CD8-positive, alpha-beta memory T cell (primary cell): Measurements from ENCODE around the gene CA12. TPM values are rescaled to one million over a fixed set of nuclear protein-coding genes. Genes with fewer than 3 reads are reported as not detected.

ENCODE experiments used
- CTCF ChIA-PET: fragments of 350-600 bp; sonication (Branson Sonifier 250); formaldehyde crosslinking; loops from one replicate; lab custom pipeline; 2021; ENCODE audit warnings: antibody characterized with exemption; lab: Charles Lee
- POLR2A ChIA-PET: fragments of 350-600 bp; sonication (Branson Sonifier 250); formaldehyde crosslinking; loops from one replicate; lab custom pipeline; 2021; ENCODE audit warnings: antibody characterized with exemption; lab: Charles Lee
- DNase-seq, 5 donors: peaks; one replicate each; pipeline versions ENCODE4 v3.0.0 to v3.0.0-alpha.2; 2020 to 2022; ENCODE audit warnings: mixed read lengths in 1 of 5
- H3K27ac ChIP-seq: one replicate; pipeline ENCODE4 v1.7.0; 2013; ENCODE audit warnings: low read depth, mild to moderate bottlenecking, low read length, moderate library complexity
- H3K27me3 ChIP-seq: 2 replicates; pipeline ENCODE4 v1.7.0; 2013; ENCODE audit warnings: low read length, mild to moderate bottlenecking; ENCODE audit not compliant: insufficient read depth, poor library complexity, severe bottlenecking
- H3K36me3 ChIP-seq: 2 replicates; pipeline ENCODE4 v1.7.0; 2013; ENCODE audit warnings: mild to moderate bottlenecking, low read length, moderate library complexity; ENCODE audit not compliant: insufficient read depth
- H3K4me1 ChIP-seq: 2 replicates; pipeline ENCODE4 v1.7.0; 2013; ENCODE audit warnings: mild to moderate bottlenecking, low read length, moderate library complexity; ENCODE audit not compliant: insufficient read depth
- H3K4me3 ChIP-seq: 2 replicates; pipeline ENCODE4 v1.7.0; 2013; ENCODE audit warnings: mild to moderate bottlenecking, low read length
- H3K9me3 ChIP-seq: 2 replicates; pipeline ENCODE4 v1.7.0; 2013; ENCODE audit warnings: mild to moderate bottlenecking, low read length
- H3K27ac Mint-ChIP-seq, 8 donors: one replicate each; pipeline ENCODE4 v1.8.0; 2020 to 2021; ENCODE audit warnings: mixed read lengths in 8 of 8, mild to moderate bottlenecking in 6 of 8, inconsistent platforms in 3 of 8, moderate library complexity in 3 of 8
- H3K27me3 Mint-ChIP-seq, 2 donors: one replicate each; pipeline ENCODE4 v1.8.0; 2020 to 2021; ENCODE audit warnings: mixed read lengths in 2 of 2, mild to moderate bottlenecking in 1 of 2, moderate library complexity in 1 of 2
- H3K36me3 Mint-ChIP-seq, 3 donors: one replicate each; pipeline ENCODE4 v1.8.0; 2020 to 2021; ENCODE audit warnings: mixed read lengths in 3 of 3, inconsistent platforms in 1 of 3, mild to moderate bottlenecking in 1 of 3
- H3K4me1 Mint-ChIP-seq, 3 donors: one replicate each; pipeline ENCODE4 v1.8.0; 2020 to 2021; ENCODE audit warnings: mixed read lengths in 3 of 3, inconsistent platforms in 1 of 3, mild to moderate bottlenecking in 1 of 3
- H3K4me3 Mint-ChIP-seq, 7 donors: one replicate each; pipeline ENCODE4 v1.8.0; 2020 to 2021; ENCODE audit warnings: mixed read lengths in 7 of 7, mild to moderate bottlenecking in 6 of 7, moderate library complexity in 4 of 7, inconsistent platforms in 2 of 7
- H3K9me3 Mint-ChIP-seq, 5 donors: one replicate each; pipeline ENCODE4 v1.8.0; 2020 to 2022; ENCODE audit warnings: mixed read lengths in 5 of 5, mild to moderate bottlenecking in 3 of 5, moderate library complexity in 2 of 5, inconsistent platforms in 1 of 5
- polyA plus RNA-seq: library from polyadenylated mRNA; unstranded; fragments of 300-500 nt; fragmentation: Illumina TruSeq; gene quantifications from one replicate; pipeline ENCODE4 v1.2.3, GENCODE V29; 2021
- total RNA-seq, 2 experiments: library from RNA; stranded (reverse); gene quantifications; one replicate each; pipeline ENCODE4 v1.2.3, GENCODE V29; 2021

CA12 gene
- total and polyA plus RNA-seq, 3 experiments from 2014 or later, result 0.08 TPM; not detected in 2

DNA sequence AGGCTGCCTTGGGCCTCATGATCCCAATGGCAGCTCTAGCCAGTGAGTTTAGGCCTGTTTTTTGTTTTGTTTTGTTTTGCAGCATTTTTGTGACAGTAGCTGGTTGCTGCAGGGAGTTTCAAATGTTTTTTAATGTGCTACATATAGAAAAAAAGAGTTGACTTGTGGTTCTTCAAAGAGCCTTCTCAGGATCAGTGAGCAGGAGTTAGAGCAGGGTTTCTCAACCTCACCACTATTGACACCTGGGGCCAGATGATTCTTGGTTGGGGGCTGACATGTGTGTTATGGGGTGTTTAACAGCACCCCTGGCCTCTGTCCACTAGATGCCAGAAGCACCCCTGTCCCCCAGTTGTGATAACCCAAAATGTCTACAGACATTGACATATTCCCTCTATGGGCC is 86.3 kb downstream of the CA12 start:
- Mint-ChIP-seq H3K27ac (peak overlapping the region in 6 of 8 donors; percentile 10 to 98 (median 36)), H3K27me3 (no peaks in the 10 kb centered on the region), H3K36me3 (peaks cover 4 to 75% (median 7%) of the 10 kb centered on the region in 3 donors), H3K9me3 (no peaks in the 10 kb centered on the region), H3K4me3 (peak overlapping the region in 1 of 7 donors; percentile 76), H3K4me1 (peaks cover 3 to 13% (median 12%) of the 10 kb centered on the region in 3 donors)
- Histone ChIP-seq H3K27ac (no peak overlapping the region), H3K27me3 (no peaks in the 10 kb centered on the region), H3K4me3 (no peak overlapping the region), H3K4me1 (no peaks in the 10 kb centered on the region), H3K36me3 (no peaks in the 10 kb centered on the region), H3K9me3 (no peaks in the 10 kb centered on the region)
- POLR2A ChIA-PET, result no interaction called here
- CTCF ChIA-PET, result interaction anchor here (1.2 kb wide), 1 partner anchor 750 kb away, joined by 3 read pairs; no protein-coding TSS in a partner anchor
- DNase-seq, result no peak

- CTCF ChIA-PET, result interaction anchor here (1.2 kb wide), 1 partner anchor 751 kb away, joined by 3 read pairs; no protein-coding TSS in a partner anchor
- no peak for DNase-seq
- Histone ChIP-seq H3K27ac (no peak overlapping the region), H3K27me3 (no peaks in the 10 kb centered on the region), H3K4me3 (no peak overlapping the region), H3K9me3 (no peaks in the 10 kb centered on the region), H3K4me1 (no peaks in the 10 kb centered on the region), H3K36me3 (no peaks in the 10 kb centered on the region)
- no peak overlapping the region for H3K4me3 Mint-ChIP-seq
- POLR2A ChIA-PET, result no interaction called here
- peaks cover 4 to 66% (median 4%) of the 10 kb centered on the region in 3 donors for H3K36me3 Mint-ChIP-seq
- H3K27me3 Mint-ChIP-seq, result no peaks in the 10 kb centered on the region
- peaks cover 3 to 13% (median 12%) of the 10 kb centered on the region in 3 donors for H3K4me1 Mint-ChIP-seq
- H3K27ac Mint-ChIP-seq, result no peak overlapping the region
- no peaks in the 10 kb centered on the region for H3K9me3 Mint-ChIP-seq
Measured at GRCh38 chr15:63294359-63294758, 87.3 kb downstream of the CA12 start.

GRCh38 chr15:63292771-63293170 is 88.9 kb downstream of the CA12 start:
- Mint-ChIP-seq H3K4me3 (no peak overlapping the region), H3K4me1 (peaks cover 12 to 22% (median 18%) of the 10 kb centered on the region in 3 donors), H3K27me3 (no peaks in the 10 kb centered on the region), H3K9me3 (no peaks in the 10 kb centered on the region), H3K36me3 (peaks cover 1 to 62% (median 7%) of the 10 kb centered on the region in 3 donors), H3K27ac (no peak overlapping the region)
- DNase-seq, result no peak
- POLR2A ChIA-PET, result interaction anchor here (0.6 kb wide), 1 partner anchor 408 kb away, joined by 4 read pairs; no protein-coding TSS in a partner anchor
- CTCF ChIA-PET, result interaction anchor here (0.9 kb wide), 1 partner anchor 199 kb away, joined by 4 read pairs; no protein-coding TSS in a partner anchor
- Histone ChIP-seq H3K27ac (no peak overlapping the region), H3K36me3 (no peaks in the 10 kb centered on the region), H3K4me3 (no peak overlapping the region), H3K27me3 (no peaks in the 10 kb centered on the region), H3K9me3 (no peaks in the 10 kb centered on the region), H3K4me1 (no peaks in the 10 kb centered on the region)

- Mint-ChIP-seq H3K27ac (peak overlapping the region in 3 of 8 donors; percentile 10 to 66 (median 58)), H3K4me1 (peaks cover 12 to 22% (median 18%) of the 10 kb centered on the region in 3 donors), H3K9me3 (no peaks in the 10 kb centered on the region), H3K36me3 (peaks cover 1 to 65% (median 10%) of the 10 kb centered on the region in 3 donors), H3K27me3 (no peaks in the 10 kb centered on the region), H3K4me3 (no peak overlapping the region)
- Histone ChIP-seq H3K4me1 (no peaks in the 10 kb centered on the region), H3K9me3 (no peaks in the 10 kb centered on the region), H3K36me3 (peaks cover 1% of the 10 kb centered on the region), H3K27ac (no peak overlapping the region), H3K27me3 (no peaks in the 10 kb centered on the region), H3K4me3 (no peak overlapping the region)
- POLR2A ChIA-PET, result no interaction called here
- CTCF ChIA-PET, result interaction anchor here (0.9 kb wide), 1 partner anchor 198 kb away, joined by 4 read pairs; no protein-coding TSS in a partner anchor
- no peak for DNase-seq
Measured at GRCh38 chr15:63292241-63292640, 89.4 kb downstream of the CA12 start.

DNA sequence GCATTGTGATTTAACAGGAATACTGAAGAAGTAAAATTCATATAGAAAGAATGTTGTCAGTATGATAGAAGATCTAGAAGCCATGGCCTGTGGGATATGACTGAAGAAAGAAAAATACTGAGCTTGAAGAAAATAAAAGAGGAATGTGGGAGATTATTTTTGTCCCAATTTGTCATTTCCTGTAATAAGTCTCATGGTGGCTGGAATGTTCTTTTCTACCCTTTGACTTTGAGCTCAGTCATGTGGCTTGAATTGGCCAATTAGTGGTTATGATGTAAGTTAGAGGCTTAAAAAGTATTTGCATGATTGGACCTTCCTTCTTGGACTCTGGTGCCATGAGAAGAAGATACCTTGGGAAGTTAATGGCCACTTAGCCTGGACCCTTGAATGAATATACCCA is 90.1 kb downstream of the CA12 start:
- peaks cover 4 to 69% (median 11%) of the 10 kb centered on the region in 3 donors for H3K36me3 Mint-ChIP-seq
- peaks cover 12 to 21% (median 18%) of the 10 kb centered on the region in 3 donors for H3K4me1 Mint-ChIP-seq
- no peaks in the 10 kb centered on the region for H3K27me3 Mint-ChIP-seq
- no peaks in the 10 kb centered on the region for H3K27me3 ChIP-seq
- H3K27ac Mint-ChIP-seq, result peak overlapping the region in 1 of 8 donors; percentile 32
- H3K27ac ChIP-seq, result no peak overlapping the region
- DNase-seq, result no peak
- no peak overlapping the region for H3K4me3 Mint-ChIP-seq
- H3K9me3 ChIP-seq, result no peaks in the 10 kb centered on the region
- ChIA-PET POLR2A (no interaction called here), CTCF (interaction anchor here (0.9 to 1.2 kb wide), 3 partner anchors 100 to 244 kb away, joined by 3 to 4 read pairs (median 4); partner anchors contain the start of gene RPS27L)
- no peak overlapping the region for H3K4me3 ChIP-seq
- H3K36me3 ChIP-seq, result peaks cover 5% of the 10 kb centered on the region
- no peaks in the 10 kb centered on the region for H3K9me3 Mint-ChIP-seq
- H3K4me1 ChIP-seq, result no peaks in the 10 kb centered on the region

DNA sequence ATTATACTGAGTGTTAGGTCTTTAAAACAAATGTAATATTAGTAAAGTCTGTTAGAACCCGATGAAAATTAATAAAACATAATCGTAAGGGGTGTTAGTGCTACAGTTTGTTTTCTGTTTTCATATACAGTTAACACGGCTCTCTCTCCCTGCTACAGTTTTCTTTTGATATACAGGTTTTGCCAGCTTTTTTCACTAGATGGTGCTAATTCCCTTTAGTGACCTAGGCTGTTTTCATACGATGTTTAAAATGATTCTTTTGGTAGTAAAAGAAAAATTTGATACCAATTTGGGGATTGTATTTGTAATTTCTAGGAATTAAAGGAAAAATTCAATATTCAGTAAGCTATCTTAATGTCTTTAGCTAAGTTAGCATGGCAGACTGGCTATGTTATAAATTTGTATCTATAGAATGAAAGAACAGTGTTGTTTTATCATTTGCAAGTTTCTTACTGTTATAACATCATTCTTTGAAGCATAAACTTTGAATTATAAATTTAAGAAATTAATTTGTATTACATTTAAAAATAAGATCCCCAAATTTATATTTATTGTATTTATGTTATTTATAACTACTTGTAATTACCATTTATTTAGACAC is 92.8 kb downstream of the CA12 start:
- Mint-ChIP-seq H3K9me3 (no peaks in the 10 kb centered on the region), H3K27me3 (no peaks in the 10 kb centered on the region), H3K4me3 (no peak overlapping the region), H3K27ac (peak overlapping the region in 3 of 8 donors; percentile 17 to 84 (median 37)), H3K36me3 (peaks cover 4 to 60% (median 10%) of the 10 kb centered on the region in 3 donors), H3K4me1 (peaks cover 7 to 10% (median 9%) of the 10 kb centered on the region in 3 donors)
- H3K27ac ChIP-seq, result no peak overlapping the region
- peaks cover 5% of the 10 kb centered on the region for H3K36me3 ChIP-seq
- H3K9me3 ChIP-seq, result no peaks in the 10 kb centered on the region
- H3K27me3 ChIP-seq, result no peaks in the 10 kb centered on the region
- no peaks in the 10 kb centered on the region for H3K4me1 ChIP-seq
- POLR2A ChIA-PET, result no interaction called here
- peak in 2 of 5 donors; percentile 23 to 52 for DNase-seq
- no peak overlapping the region for H3K4me3 ChIP-seq
- CTCF ChIA-PET, result interaction anchor here (0.9 to 2.1 kb wide), 3 partner anchors 97 to 241 kb away, joined by 3 to 7 read pairs (median 3); no protein-coding TSS in a partner anchor

GRCh38 chr15:63288342-63288741 is 93.3 kb downstream of the CA12 start:
- CTCF ChIA-PET, result interaction anchor here (0.9 to 2.1 kb wide), 3 partner anchors 96 to 240 kb away, joined by 3 to 7 read pairs (median 3); no protein-coding TSS in a partner anchor
- no peaks in the 10 kb centered on the region for H3K9me3 ChIP-seq
- POLR2A ChIA-PET, result no interaction called here
- no peaks in the 10 kb centered on the region for H3K27me3 ChIP-seq
- peaks cover 4 to 63% (median 14%) of the 10 kb centered on the region in 3 donors for H3K36me3 Mint-ChIP-seq
- H3K4me1 Mint-ChIP-seq, result peaks cover 12 to 15% (median 15%) of the 10 kb centered on the region in 3 donors
- peaks cover 5% of the 10 kb centered on the region for H3K36me3 ChIP-seq
- H3K9me3 Mint-ChIP-seq, result no peaks in the 10 kb centered on the region
- no peaks in the 10 kb centered on the region for H3K4me1 ChIP-seq
- H3K4me3 ChIP-seq, result no peak overlapping the region
- no peak for DNase-seq
- no peak overlapping the region for H3K4me3 Mint-ChIP-seq
- no peaks in the 10 kb centered on the region for H3K27me3 Mint-ChIP-seq
- no peak overlapping the region for H3K27ac ChIP-seq
- peak overlapping the region in 4 of 8 donors; percentile 3 to 84 (median 27) for H3K27ac Mint-ChIP-seq

DNA sequence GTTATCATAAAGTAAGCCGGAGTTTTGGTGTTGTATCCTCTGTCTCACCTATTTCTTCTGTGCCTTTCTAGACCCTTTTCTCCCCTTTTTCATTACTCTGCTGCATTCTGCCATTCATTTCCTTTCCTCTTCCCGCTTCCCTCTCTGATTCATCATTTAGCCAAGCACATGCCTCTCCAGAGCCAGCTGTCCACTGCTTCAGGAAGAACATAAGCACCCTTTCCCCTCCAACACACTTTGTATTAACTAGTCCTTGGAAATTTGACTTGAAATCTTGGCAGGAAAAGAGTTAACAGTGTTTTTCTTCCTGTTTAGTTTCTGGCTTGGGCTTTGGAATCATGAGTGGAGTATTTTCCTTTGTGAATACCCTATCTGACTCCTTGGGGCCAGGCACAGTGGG is 94.5 kb downstream of the CA12 start:
- Mint-ChIP-seq H3K36me3 (peaks cover 4 to 58% (median 14%) of the 10 kb centered on the region in 3 donors), H3K4me3 (no peak overlapping the region), H3K9me3 (no peaks in the 10 kb centered on the region), H3K27ac (peak overlapping the region in 2 of 8 donors; percentile 38 to 56), H3K4me1 (peaks cover 15 to 18% (median 18%) of the 10 kb centered on the region in 3 donors), H3K27me3 (no peaks in the 10 kb centered on the region)
- H3K4me1 ChIP-seq, result no peaks in the 10 kb centered on the region
- no peaks in the 10 kb centered on the region for H3K9me3 ChIP-seq
- H3K27me3 ChIP-seq, result no peaks in the 10 kb centered on the region
- CTCF ChIA-PET, result interaction anchor here (0.8 kb wide), 1 partner anchor 116 kb away, joined by 4 read pairs; no protein-coding TSS in a partner anchor
- H3K4me3 ChIP-seq, result no peak overlapping the region
- H3K36me3 ChIP-seq, result peaks cover 5% of the 10 kb centered on the region
- no peak overlapping the region for H3K27ac ChIP-seq
- no peak for DNase-seq
- POLR2A ChIA-PET, result no interaction called here
